WTC11 (cell line): ENCODE measurements around the gene ATR. TPM values are rescaled to one million over a fixed set of nuclear protein-coding genes. Genes with fewer than 3 reads are reported as not detected.

Experiments
- ATAC-seq: fragments of 200-7000 bp; cut with Tn5 transposase; 2 replicates; pipeline ENCODE4 v1.10.0; 2021; ENCODE audit warnings: mild to moderate bottlenecking, moderate library complexity
- CTCF ChIA-PET: fragments of 300-600 bp; sonication (Branson Sonifier 250); formaldehyde crosslinking; loops from one replicate; lab custom pipeline; 2021; ENCODE audit warnings: antibody characterized with exemption; lab: Charles Lee
- POLR2A ChIA-PET: fragments of 350-600 bp; sonication (Branson Sonifier 250); formaldehyde crosslinking; loops from one replicate; lab custom pipeline; 2021; ENCODE audit warnings: antibody characterized with exemption; lab: Charles Lee
- DNase-seq: peaks from one replicate; pipeline ENCODE4 v3.0.0; 2021; ENCODE audit warnings: low spot score
- H3K27ac Mint-ChIP-seq: 2 replicates; pipeline ENCODE4 v1.8.0; 2021; ENCODE audit warnings: mixed read lengths
- H3K27me3 Mint-ChIP-seq: 2 replicates; pipeline ENCODE4 v1.8.0; 2021; ENCODE audit warnings: low read depth, mild to moderate bottlenecking, moderate library complexity, mixed read lengths
- H3K36me3 Mint-ChIP-seq: 2 replicates; pipeline ENCODE4 v1.8.0; 2021; ENCODE audit warnings: mixed read lengths
- H3K4me1 Mint-ChIP-seq: 2 replicates; pipeline ENCODE4 v1.8.0; 2022; ENCODE audit warnings: mixed read lengths
- H3K4me3 Mint-ChIP-seq: 2 replicates; pipeline ENCODE4 v1.8.0; 2021; ENCODE audit warnings: mild to moderate bottlenecking, moderate library complexity, mixed read lengths
- H3K9me3 Mint-ChIP-seq: 2 replicates; pipeline ENCODE4 v1.8.0; 2021; ENCODE audit warnings: mixed read lengths
- CREB1 ChIP-seq: sonication (generic); formaldehyde crosslinking; IDR thresholded peaks from 2 replicates; pipeline ENCODE4 v1.8.0; 2023; ENCODE audit warnings: mild to moderate bottlenecking, missing genetic modification reagents
- PRRX2 ChIP-seq: fragments of 250-450 bp; sonication (Bioruptor Pico); IDR thresholded peaks from 2 replicates; pipeline ENCODE4 v1.8.0; 2021; ENCODE audit warnings: mild to moderate bottlenecking
- SP1 ChIP-seq: sonication (generic); formaldehyde crosslinking; conservative IDR thresholded peaks from 2 replicates; pipeline ENCODE4 v1.8.1; 2022; ENCODE audit warnings: missing genetic modification reagents
- ZNF423 ChIP-seq: fragments of 250-450 bp; sonication (Bioruptor Pico); IDR thresholded peaks from 2 replicates; pipeline ENCODE4 v2.1.2; 2022; ENCODE audit warnings: mild to moderate bottlenecking, moderate library complexity
- total RNA-seq: library from RNA; stranded (reverse); gene quantifications from 3 replicates; pipeline ENCODE4 v1.2.3, GENCODE V29; 2021
- TF ChIP-seq, protein P1 (sequence below): sonication (generic); formaldehyde crosslinking; IDR thresholded peaks from 2 replicates; pipeline ENCODE4 v1.8.1; 2022; ENCODE audit warnings: missing genetic modification reagents, borderline replicate concordance
- TF ChIP-seq, protein P2 (sequence below): sonication (generic); formaldehyde crosslinking; IDR thresholded peaks from 2 replicates; pipeline ENCODE4 v1.8.1; 2023; ENCODE audit warnings: mild to moderate bottlenecking, moderate library complexity, missing genetic modification reagents
- TF ChIP-seq, protein P3 (sequence below): sonication (generic); formaldehyde crosslinking; IDR thresholded peaks from 2 replicates; pipeline ENCODE4 v1.8.1; 2022; ENCODE audit warnings: low read depth, mild to moderate bottlenecking, moderate library complexity, missing genetic modification reagents, borderline replicate concordance
- TF ChIP-seq, protein P4 (sequence below): fragments of 250-450 bp; sonication (Bioruptor Pico); IDR thresholded peaks from 2 replicates; pipeline ENCODE4 v1.9.0; 2021; ENCODE audit warnings: mild to moderate bottlenecking
- TF ChIP-seq, protein P5 (sequence below): fragments of 250-450 bp; sonication (Bioruptor Pico); IDR thresholded peaks from 2 replicates; pipeline ENCODE4 v1.9.0; 2021; ENCODE audit warnings: moderate library complexity, mild to moderate bottlenecking, inconsistent platforms, borderline replicate concordance
- TF ChIP-seq, protein P6 (sequence below): sonication (generic); formaldehyde crosslinking; IDR thresholded peaks from 2 replicates; pipeline ENCODE4 v1.8.1; 2022; ENCODE audit warnings: mild to moderate bottlenecking, moderate library complexity, missing genetic modification reagents

ATR gene
- total RNA-seq, 1 experiment from 2014 or later: 26.7 TPM

DNA sequence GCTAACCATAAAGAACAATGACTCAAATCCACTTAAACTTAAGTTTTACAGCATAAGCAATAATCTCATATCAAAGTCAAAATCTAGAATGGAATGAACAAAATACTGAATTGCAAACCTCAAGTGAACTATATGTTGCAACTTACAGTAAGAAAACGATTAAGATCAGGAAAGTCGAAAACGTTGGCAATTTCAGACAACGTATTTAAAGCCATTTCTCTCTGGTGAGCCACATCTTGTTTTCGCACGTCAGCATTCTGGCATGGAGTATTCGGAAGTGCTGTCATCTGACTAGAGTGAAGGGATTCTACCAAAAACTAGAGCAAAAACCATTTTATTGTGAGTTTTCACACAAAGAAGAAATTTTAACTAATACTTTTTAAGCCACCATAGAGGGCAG lies 28.5 kb downstream of the ATR start:
- TF ChIP-seq CREB1: no peak
- TF ChIP-seq PRRX2: no peak
- TF ChIP-seq, all 79 proteins: peak for 0
- H3K36me3 Mint-ChIP-seq: peaks cover 33% of the 10 kb centered on the region
- DNase-seq (no peak), ATAC-seq (no peak)
- H3K27me3 Mint-ChIP-seq: no peaks in the 10 kb centered on the region
- H3K27ac Mint-ChIP-seq: no peak overlapping the region
- CTCF ChIA-PET: no interaction called here
- H3K9me3 Mint-ChIP-seq: peaks cover 15% of the 10 kb centered on the region
- no peak overlapping the region for H3K4me3 Mint-ChIP-seq
- H3K4me1 Mint-ChIP-seq: no peaks in the 10 kb centered on the region
- POLR2A ChIA-PET: no interaction called here

DNA sequence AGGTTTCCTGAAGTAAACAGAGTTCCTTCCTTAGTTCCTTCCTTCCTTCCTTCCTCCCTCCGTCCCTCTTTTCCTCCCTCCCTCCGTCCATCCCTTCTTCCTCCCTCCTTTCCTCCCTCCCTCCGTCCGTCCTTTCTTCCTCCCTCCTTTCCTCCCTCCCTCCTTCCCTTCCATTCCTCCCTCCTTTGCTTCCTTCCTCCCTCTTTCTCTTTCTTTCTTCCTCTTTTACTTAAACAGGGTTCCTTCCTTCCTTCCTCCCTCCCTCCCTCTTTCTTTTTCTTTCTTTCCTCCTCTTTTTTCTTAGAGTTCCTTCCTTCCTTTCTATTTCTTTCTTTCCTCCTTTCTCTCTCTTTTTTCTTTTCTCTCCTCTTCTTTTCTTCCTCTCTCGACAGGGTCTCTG lies 35.2 kb downstream of the ATR start:
- DNase-seq: no peak
- Mint-ChIP-seq H3K9me3 (no peaks in the 10 kb centered on the region), H3K27ac (no peak overlapping the region), H3K36me3 (no peaks in the 10 kb centered on the region; the same call in 1 of the 2 replicates), H3K27me3 (no peaks in the 10 kb centered on the region), H3K4me1 (no peaks in the 10 kb centered on the region), H3K4me3 (no peak overlapping the region)
- ChIA-PET POLR2A (no interaction called here), CTCF (no interaction called here)
- no peak for ATAC-seq
- TF ChIP-seq, protein P1, sequence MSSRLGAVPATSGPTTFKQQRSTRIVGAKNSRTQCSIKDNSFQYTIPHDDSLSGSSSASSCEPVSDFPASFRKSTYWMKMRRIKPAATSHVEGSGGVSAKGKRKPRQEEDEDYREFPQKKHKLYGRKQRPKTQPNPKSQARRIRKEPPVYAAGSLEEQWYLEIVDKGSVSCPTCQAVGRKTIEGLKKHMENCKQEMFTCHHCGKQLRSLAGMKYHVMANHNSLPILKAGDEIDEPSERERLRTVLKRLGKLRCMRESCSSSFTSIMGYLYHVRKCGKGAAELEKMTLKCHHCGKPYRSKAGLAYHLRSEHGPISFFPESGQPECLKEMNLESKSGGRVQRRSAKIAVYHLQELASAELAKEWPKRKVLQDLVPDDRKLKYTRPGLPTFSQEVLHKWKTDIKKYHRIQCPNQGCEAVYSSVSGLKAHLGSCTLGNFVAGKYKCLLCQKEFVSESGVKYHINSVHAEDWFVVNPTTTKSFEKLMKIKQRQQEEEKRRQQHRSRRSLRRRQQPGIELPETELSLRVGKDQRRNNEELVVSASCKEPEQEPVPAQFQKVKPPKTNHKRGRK (CRISPR knock-in tag): no peak

DNA sequence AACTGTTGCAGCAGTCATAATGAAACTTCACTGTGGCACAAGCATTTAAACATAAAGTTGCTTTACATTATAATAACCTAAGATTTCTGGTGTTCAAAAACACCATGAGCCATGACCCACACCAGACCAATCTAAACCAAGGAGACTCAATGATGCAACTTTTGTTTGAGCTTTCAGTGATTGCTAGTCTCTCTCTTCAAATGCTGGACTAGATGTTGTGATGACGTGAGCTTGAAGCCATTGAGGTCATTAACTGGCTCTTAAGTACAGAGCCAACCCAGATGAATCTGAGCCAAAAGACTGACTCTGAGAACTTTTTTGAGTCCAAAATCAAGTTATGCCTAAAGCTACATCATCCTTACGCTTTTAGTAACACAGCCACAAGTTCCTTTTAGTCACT lies 36.5 kb downstream of the ATR start:
- CTCF ChIA-PET: no interaction called here
- TF ChIP-seq, protein P2, sequence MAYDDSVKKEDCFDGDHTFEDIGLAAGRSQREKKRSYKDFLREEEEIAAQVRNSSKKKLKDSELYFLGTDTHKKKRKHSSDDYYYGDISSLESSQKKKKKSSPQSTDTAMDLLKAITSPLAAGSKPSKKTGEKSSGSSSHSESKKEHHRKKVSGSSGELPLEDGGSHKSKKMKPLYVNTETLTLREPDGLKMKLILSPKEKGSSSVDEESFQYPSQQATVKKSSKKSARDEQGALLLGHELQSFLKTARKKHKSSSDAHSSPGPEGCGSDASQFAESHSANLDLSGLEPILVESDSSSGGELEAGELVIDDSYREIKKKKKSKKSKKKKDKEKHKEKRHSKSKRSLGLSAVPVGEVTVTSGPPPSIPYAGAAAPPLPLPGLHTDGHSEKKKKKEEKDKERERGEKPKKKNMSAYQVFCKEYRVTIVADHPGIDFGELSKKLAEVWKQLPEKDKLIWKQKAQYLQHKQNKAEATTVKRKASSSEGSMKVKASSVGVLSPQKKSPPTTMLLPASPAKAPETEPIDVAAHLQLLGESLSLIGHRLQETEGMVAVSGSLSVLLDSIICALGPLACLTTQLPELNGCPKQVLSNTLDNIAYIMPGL (CRISPR knock-in tag): no peak
- TF ChIP-seq, protein P3, sequence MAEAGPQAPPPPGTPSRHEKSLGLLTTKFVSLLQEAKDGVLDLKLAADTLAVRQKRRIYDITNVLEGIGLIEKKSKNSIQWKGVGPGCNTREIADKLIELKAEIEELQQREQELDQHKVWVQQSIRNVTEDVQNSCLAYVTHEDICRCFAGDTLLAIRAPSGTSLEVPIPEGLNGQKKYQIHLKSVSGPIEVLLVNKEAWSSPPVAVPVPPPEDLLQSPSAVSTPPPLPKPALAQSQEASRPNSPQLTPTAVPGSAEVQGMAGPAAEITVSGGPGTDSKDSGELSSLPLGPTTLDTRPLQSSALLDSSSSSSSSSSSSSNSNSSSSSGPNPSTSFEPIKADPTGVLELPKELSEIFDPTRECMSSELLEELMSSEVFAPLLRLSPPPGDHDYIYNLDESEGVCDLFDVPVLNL (CRISPR knock-in tag): no peak
- TF ChIP-seq, protein P4, sequence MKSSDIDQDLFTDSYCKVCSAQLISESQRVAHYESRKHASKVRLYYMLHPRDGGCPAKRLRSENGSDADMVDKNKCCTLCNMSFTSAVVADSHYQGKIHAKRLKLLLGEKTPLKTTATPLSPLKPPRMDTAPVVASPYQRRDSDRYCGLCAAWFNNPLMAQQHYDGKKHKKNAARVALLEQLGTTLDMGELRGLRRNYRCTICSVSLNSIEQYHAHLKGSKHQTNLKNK: no peak
- no peak overlapping the region for H3K27ac Mint-ChIP-seq
- POLR2A ChIA-PET: interaction anchor here (1.0 kb wide), 1 partner anchor 51 kb away, joined by 3 read pairs; no protein-coding TSS in a partner anchor
- H3K36me3 Mint-ChIP-seq: no peaks in the 10 kb centered on the region; the same call in 1 of the 2 replicates
- no peaks in the 10 kb centered on the region for H3K4me1 Mint-ChIP-seq
- ATAC-seq (no peak), DNase-seq (no peak)
- no peaks in the 10 kb centered on the region for H3K27me3 Mint-ChIP-seq
- H3K4me3 Mint-ChIP-seq: no peak overlapping the region
- no peaks in the 10 kb centered on the region for H3K9me3 Mint-ChIP-seq

DNA sequence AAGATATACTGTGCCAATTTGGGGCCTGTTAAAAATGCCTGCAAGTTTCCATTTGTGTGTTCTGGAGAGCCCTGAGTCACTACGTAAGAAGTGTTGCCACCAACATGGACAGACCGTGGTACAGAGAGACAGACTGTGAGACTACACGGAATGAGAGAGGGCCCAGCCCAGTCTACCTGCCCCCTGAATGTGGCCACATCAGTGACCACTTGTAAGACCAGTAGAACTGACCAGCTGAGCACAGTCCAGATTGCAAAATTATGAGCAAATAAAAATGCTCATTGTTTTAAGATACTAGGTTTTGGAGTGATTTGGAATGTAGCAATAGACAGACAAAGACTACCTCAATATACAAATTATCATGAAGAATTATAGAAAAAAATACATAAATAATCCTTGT lies 42.0 kb downstream of the ATR start:
- H3K27me3 Mint-ChIP-seq: no peaks in the 10 kb centered on the region
- no peaks in the 10 kb centered on the region for H3K4me1 Mint-ChIP-seq
- H3K27ac Mint-ChIP-seq: no peak overlapping the region
- ATAC-seq (no peak), DNase-seq (no peak)
- no peak overlapping the region for H3K4me3 Mint-ChIP-seq
- H3K36me3 Mint-ChIP-seq: peaks cover 32% of the 10 kb centered on the region
- POLR2A ChIA-PET: no interaction called here
- peaks cover 11% of the 10 kb centered on the region for H3K9me3 Mint-ChIP-seq
- TF ChIP-seq ZNF423 (CRISPR knock-in tag) (no peak), SP1 (no peak)
- TF ChIP-seq, protein P5, sequence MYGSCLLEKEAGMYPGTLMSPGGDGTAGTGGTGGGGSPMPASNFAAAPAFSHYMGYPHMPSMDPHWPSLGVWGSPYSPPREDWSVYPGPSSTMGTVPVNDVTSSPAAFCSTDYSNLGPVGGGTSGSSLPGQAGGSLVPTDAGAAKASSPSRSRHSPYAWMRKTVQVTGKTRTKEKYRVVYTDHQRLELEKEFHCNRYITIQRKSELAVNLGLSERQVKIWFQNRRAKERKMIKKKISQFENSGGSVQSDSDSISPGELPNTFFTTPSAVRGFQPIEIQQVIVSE (CRISPR knock-in tag): no peak
- TF ChIP-seq, protein P6, sequence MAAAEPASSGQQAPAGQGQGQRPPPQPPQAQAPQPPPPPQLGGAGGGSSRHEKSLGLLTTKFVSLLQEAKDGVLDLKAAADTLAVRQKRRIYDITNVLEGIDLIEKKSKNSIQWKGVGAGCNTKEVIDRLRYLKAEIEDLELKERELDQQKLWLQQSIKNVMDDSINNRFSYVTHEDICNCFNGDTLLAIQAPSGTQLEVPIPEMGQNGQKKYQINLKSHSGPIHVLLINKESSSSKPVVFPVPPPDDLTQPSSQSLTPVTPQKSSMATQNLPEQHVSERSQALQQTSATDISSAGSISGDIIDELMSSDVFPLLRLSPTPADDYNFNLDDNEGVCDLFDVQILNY (CRISPR knock-in tag): no peak
- TF ChIP-seq, all 79 proteins: peak for 0
- CTCF ChIA-PET: no interaction called here
